HFFc6 (cell line): ENCODE measurements around the gene SLC13A1. TPM values are rescaled to one million over a fixed set of nuclear protein-coding genes. Genes with fewer than 3 reads are reported as not detected.
A peak's percentile ranks its signal among the peaks of the same experiment; 100 is the strongest.

Experiments used
- DNase-seq: peaks from one replicate; pipeline ENCODE4 v3.0.0-alpha.2; 2018
- H3K27ac Mint-ChIP-seq: 2 replicates; pipeline ENCODE4 v1.8.0; 2020; ENCODE audit warnings: mild to moderate bottlenecking, mixed read lengths
- H3K27me3 Mint-ChIP-seq: 2 replicates; pipeline ENCODE4 v1.8.0; 2021; ENCODE audit warnings: mild to moderate bottlenecking, moderate library complexity, mixed read lengths; ENCODE audit not compliant: insufficient read depth
- H3K36me3 Mint-ChIP-seq: 2 replicates; pipeline ENCODE4 v1.8.0; 2021; ENCODE audit warnings: low read depth, mixed read lengths
- H3K4me1 Mint-ChIP-seq: 2 replicates; pipeline ENCODE4 v1.8.0; 2020; ENCODE audit warnings: low read depth, mixed read lengths
- H3K4me3 Mint-ChIP-seq: 2 replicates; pipeline ENCODE4 v1.8.0; 2020; ENCODE audit warnings: mild to moderate bottlenecking, moderate library complexity, mixed read lengths
- H3K9me3 Mint-ChIP-seq: 2 replicates; pipeline ENCODE4 v1.8.0; 2020; ENCODE audit warnings: mild to moderate bottlenecking, mixed read lengths
- CTCF ChIP-seq: fragments of 200-600 bp; sonication (generic); IDR thresholded peaks from 2 replicates; pipeline ENCODE4 v1.5.0; 2021; ENCODE audit warnings: antibody characterized with exemption, mild to moderate bottlenecking
- total RNA-seq, 6 experiments: library from RNA; stranded (reverse); fragmentation: NEBNext Ultra II Directional; extraction: Animal tissue kit (Norgen Biotek cat#: 25700); gene quantifications; 2 replicates in 1 of 6; 3 replicates in 5 of 6; pipeline ENCODE4 v1.2.3, GENCODE V29; 2021

The SLC13A1 gene
- total RNA-seq, 6 experiments from 2014 or later = not detected

- Mint-ChIP-seq H3K27me3 (no peaks in the 10 kb centered on the region; the same call in 1 of the 2 replicates), H3K36me3 (no peaks in the 10 kb centered on the region), H3K4me1 (no peaks in the 10 kb centered on the region), H3K4me3 (no peak overlapping the region), H3K27ac (no peak overlapping the region), H3K9me3 (peaks cover 36% of the 10 kb centered on the region)
- no peak for DNase-seq
- no peak for TF ChIP-seq CTCF
Measured at GRCh38 chr7:123079021-123079420, 120.7 kb downstream of the SLC13A1 start.

- no peak for DNase-seq
- H3K27me3 Mint-ChIP-seq = no peaks in the 10 kb centered on the region; the same call in 1 of the 2 replicates
- H3K9me3 Mint-ChIP-seq = peaks cover 17% of the 10 kb centered on the region
- no peak overlapping the region for H3K27ac Mint-ChIP-seq
- H3K4me3 Mint-ChIP-seq = no peak overlapping the region
- H3K36me3 Mint-ChIP-seq = no peaks in the 10 kb centered on the region
- no peaks in the 10 kb centered on the region for H3K4me1 Mint-ChIP-seq
- no peak for TF ChIP-seq CTCF
Measured at GRCh38 chr7:123075838-123076467, 123.8 kb downstream of the SLC13A1 start.

GRCh38 chr7:123070702-123071286, 129.0 kb downstream of the SLC13A1 start:
- no peak overlapping the region for H3K4me3 Mint-ChIP-seq
- peak; percentile 40; the same call in 1 of the 2 replicates for TF ChIP-seq CTCF
- no peak for DNase-seq
- no peaks in the 10 kb centered on the region for H3K36me3 Mint-ChIP-seq
- H3K9me3 Mint-ChIP-seq = peaks cover 42% of the 10 kb centered on the region
- H3K4me1 Mint-ChIP-seq = no peaks in the 10 kb centered on the region
- no peak overlapping the region for H3K27ac Mint-ChIP-seq
- no peaks in the 10 kb centered on the region; the same call in 1 of the 2 replicates for H3K27me3 Mint-ChIP-seq

DNA sequence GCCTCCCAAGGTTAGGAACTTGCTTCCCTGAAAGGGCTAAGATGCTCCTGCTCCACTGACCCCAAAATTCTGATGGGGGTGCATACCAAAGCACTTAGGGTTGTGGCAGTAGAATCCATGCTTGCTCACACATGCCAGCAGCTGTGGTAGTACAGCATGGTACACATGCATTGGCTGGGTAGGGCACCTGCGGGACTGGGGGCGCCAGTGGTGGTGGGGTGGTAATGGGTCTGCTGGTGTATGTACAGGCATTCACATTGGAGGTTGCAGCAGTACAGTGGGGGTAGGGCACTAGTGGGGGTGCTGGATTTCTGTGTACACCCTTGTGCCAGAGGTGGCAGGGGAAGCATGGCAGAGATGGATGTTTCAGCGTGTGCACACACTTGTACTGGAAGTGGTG, 132.0 kb downstream of the SLC13A1 start:
- no peaks in the 10 kb centered on the region for H3K4me1 Mint-ChIP-seq
- H3K9me3 Mint-ChIP-seq = peaks cover 56% of the 10 kb centered on the region
- no peak for DNase-seq
- H3K27me3 Mint-ChIP-seq = no peaks in the 10 kb centered on the region; the same call in 1 of the 2 replicates
- no peak for TF ChIP-seq CTCF
- no peak overlapping the region for H3K27ac Mint-ChIP-seq
- no peak overlapping the region for H3K4me3 Mint-ChIP-seq
- no peaks in the 10 kb centered on the region for H3K36me3 Mint-ChIP-seq

Other genes starting within 250 kb of the SLC13A1 start
- not detected for gene TAS2R16, start 204.3 kb downstream of the SLC13A1 start, total RNA-seq